ENCODE data around the gene HSPA12A. TPM values are rescaled to one million over a fixed set of nuclear protein-coding genes. Genes with fewer than 3 reads are reported as not detected.
"Not testable (repeated sequence)": the region's sequence is repeated elsewhere in the genome, so short reads cannot be mapped to it uniquely, and the experiment has no call there.

The HSPA12A gene
- polyA plus RNA-seq, 2 donors: 1.7 TPM

DNA sequence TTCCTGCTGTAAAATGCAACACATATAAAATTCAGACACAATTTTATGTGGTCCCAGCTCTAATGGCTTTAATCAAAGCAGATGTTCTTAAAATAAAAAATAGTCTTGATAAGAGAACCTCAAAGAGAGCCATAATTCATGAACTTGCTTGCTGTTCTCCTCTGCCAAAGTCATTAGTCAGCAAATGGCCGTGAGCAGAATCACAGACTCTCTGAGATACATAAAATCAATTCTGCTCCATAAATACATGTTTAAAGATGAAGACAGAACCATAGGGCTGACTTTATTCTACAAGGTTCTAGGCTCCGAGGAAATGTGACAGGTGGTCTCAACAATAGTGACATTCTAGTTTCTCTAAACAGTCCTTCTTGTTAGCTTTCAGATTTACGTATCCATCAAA is 29.8 kb downstream of the HSPA12A start:
- H3K27me3 ChIP-seq (ENCODE audit: control insufficient read depth in 1 of 2, insufficient read depth in 2 of 2, low read length in 2 of 2): no peaks in the 10 kb centered on the region
- H3K36me3 ChIP-seq (ENCODE audit: control insufficient read depth in 2 of 2, insufficient read depth in 2 of 2, low read length in 1 of 2): no peaks in the 10 kb centered on the region
- 57 to 60% methylated on average over 3 of the region's 3 CpGs for WGBS, 2 donors
- no peaks in the 10 kb centered on the region for H3K9me3 ChIP-seq (ENCODE audit: control insufficient read depth in 2 of 2, insufficient read depth in 1 of 2, low read depth in 1 of 2, low read length in 1 of 2)
- H3K4me3 ChIP-seq (ENCODE audit: low read depth in 1 of 2, low read length in 2 of 2): no peak overlapping the region
- no peak overlapping the region for H3K27ac ChIP-seq (ENCODE audit: low read depth in 2 of 2, low read length in 1 of 2)
- peaks cover 0 to 2% of the 10 kb centered on the region in 2 donors for H3K4me1 ChIP-seq (ENCODE audit: control insufficient read depth in 2 of 2, insufficient read depth in 2 of 2, low read length in 1 of 2)

DNA sequence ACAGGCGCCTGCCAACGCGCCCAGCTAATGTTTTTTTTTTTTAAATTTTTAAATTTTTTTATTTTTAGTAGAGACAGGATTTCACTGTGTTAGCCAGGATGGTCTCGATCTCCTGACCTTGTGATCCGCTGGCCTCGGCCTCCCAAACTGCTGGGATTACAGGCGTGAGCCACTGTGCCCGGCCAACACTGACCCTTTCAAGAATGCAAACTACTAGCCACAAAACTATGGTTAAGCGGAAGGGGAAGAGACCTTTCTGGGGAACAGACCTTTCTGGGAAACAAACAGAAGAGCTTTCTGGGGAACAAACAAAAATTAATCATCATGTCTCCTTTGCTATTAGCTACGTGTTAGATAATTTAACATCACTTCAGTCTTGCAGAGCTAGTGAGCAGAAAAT is 30.6 kb downstream of the HSPA12A start:
- WGBS, 2 donors: 89 to 92% methylated on average over 10 of the region's 10 CpGs
- H3K9me3 ChIP-seq (ENCODE audit: control insufficient read depth in 2 of 2, insufficient read depth in 1 of 2, low read depth in 1 of 2, low read length in 1 of 2); H3K4me1 ChIP-seq (ENCODE audit: control insufficient read depth in 2 of 2, insufficient read depth in 2 of 2, low read length in 1 of 2); H3K27ac ChIP-seq (ENCODE audit: low read depth in 2 of 2, low read length in 1 of 2); H3K27me3 ChIP-seq (ENCODE audit: control insufficient read depth in 1 of 2, insufficient read depth in 2 of 2, low read length in 2 of 2); H3K4me3 ChIP-seq (ENCODE audit: low read depth in 1 of 2, low read length in 2 of 2); H3K36me3 ChIP-seq (ENCODE audit: control insufficient read depth in 2 of 2, insufficient read depth in 2 of 2, low read length in 1 of 2): not testable (repeated sequence)

DNA sequence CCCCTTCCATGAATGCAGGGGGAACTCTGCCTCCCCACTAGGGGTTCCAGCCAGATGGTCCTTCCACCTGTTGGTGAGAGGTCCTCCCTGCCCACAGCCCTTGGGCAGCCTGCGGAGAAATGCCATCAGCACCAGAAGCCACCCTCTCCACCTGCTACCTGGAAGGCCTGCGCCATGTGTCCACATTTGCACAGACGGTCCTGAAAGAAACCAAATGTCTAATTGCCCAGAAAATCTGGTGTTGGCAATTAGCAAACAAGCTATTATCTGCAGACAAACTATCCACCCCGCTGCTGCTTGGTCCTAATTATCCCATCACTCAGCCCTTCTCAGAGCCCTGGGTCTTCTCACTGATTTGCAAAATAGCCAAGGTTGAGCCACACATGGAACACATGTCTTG is 32.3 kb downstream of the HSPA12A start:
- H3K27me3 ChIP-seq (ENCODE audit: control insufficient read depth in 1 of 2, insufficient read depth in 2 of 2, low read length in 2 of 2): no peaks in the 10 kb centered on the region
- no peaks in the 10 kb centered on the region for H3K9me3 ChIP-seq (ENCODE audit: control insufficient read depth in 2 of 2, insufficient read depth in 1 of 2, low read depth in 1 of 2, low read length in 1 of 2)
- H3K4me1 ChIP-seq (ENCODE audit: control insufficient read depth in 2 of 2, insufficient read depth in 2 of 2, low read length in 1 of 2): no peaks in the 10 kb centered on the region
- H3K27ac ChIP-seq (ENCODE audit: low read depth in 2 of 2, low read length in 1 of 2): no peak overlapping the region
- no peaks in the 10 kb centered on the region for H3K36me3 ChIP-seq (ENCODE audit: control insufficient read depth in 2 of 2, insufficient read depth in 2 of 2, low read length in 1 of 2)
- 89 to 93% methylated on average over 4 of the region's 4 CpGs for WGBS, 2 donors
- no peak overlapping the region for H3K4me3 ChIP-seq (ENCODE audit: low read depth in 1 of 2, low read length in 2 of 2)

DNA sequence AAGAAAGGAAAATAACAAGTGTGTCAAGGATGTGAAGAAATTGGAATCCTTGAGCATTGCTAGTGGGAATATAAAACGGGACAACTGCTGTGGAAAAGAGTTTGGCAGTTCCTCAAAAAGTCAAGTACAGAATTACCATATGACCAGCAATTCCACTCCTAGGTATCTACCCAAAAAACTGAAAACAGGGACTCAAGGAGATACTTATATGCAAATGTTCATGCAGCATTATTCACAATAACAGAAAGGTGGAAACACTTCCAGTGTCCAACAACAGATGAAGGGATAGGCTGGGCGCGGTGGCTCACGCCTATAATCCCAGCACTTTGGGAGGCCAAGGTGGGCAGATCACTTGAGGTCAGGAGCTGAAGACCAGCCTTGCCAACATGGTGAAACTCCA is 33.5 kb downstream of the HSPA12A start:
- Histone ChIP-seq H3K27me3 (ENCODE audit: control insufficient read depth in 1 of 2, insufficient read depth in 2 of 2, low read length in 2 of 2) (no peaks in the 10 kb centered on the region), H3K36me3 (ENCODE audit: control insufficient read depth in 2 of 2, insufficient read depth in 2 of 2, low read length in 1 of 2) (no peaks in the 10 kb centered on the region), H3K9me3 (ENCODE audit: control insufficient read depth in 2 of 2, insufficient read depth in 1 of 2, low read depth in 1 of 2, low read length in 1 of 2) (no peaks in the 10 kb centered on the region), H3K4me3 (ENCODE audit: low read depth in 1 of 2, low read length in 2 of 2) (no peak overlapping the region), H3K27ac (ENCODE audit: low read depth in 2 of 2, low read length in 1 of 2) (no peak overlapping the region), H3K4me1 (ENCODE audit: control insufficient read depth in 2 of 2, insufficient read depth in 2 of 2, low read length in 1 of 2) (no peaks in the 10 kb centered on the region)
- WGBS, 2 donors: 79 to 84% methylated on average over 4 of the region's 4 CpGs

DNA sequence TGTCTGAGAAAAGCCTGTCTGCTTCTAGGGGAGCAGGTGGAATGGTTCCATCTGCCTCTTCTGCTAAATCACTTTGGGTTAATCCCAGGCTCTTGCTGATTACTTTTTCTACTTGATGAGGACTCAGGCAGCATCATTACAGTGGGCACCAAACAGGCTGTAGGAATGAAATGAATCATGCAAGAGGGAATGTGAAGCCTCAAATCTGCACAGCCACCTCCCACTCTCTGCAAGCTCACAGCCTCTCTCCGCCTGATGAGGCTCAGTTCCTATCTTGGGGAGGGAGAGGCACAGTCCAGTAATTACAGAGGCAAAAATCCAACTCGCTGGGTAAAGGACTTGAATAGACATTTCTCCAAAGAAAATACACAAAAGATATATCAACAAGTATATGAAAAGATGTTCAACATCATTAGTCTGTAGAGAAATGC is 34.0 kb downstream of the HSPA12A start:
- Histone ChIP-seq H3K9me3 (ENCODE audit: control insufficient read depth in 2 of 2, insufficient read depth in 1 of 2, low read depth in 1 of 2, low read length in 1 of 2) (no peaks in the 10 kb centered on the region), H3K27me3 (ENCODE audit: control insufficient read depth in 1 of 2, insufficient read depth in 2 of 2, low read length in 2 of 2) (no peaks in the 10 kb centered on the region), H3K4me1 (ENCODE audit: control insufficient read depth in 2 of 2, insufficient read depth in 2 of 2, low read length in 1 of 2) (no peaks in the 10 kb centered on the region), H3K4me3 (ENCODE audit: low read depth in 1 of 2, low read length in 2 of 2) (no peak overlapping the region), H3K27ac (ENCODE audit: low read depth in 2 of 2, low read length in 1 of 2) (no peak overlapping the region), H3K36me3 (ENCODE audit: control insufficient read depth in 2 of 2, insufficient read depth in 2 of 2, low read length in 1 of 2) (no peaks in the 10 kb centered on the region)
- WGBS, 2 donors: 65 to 81% methylated on average over 2 of the region's 2 CpGs

DNA sequence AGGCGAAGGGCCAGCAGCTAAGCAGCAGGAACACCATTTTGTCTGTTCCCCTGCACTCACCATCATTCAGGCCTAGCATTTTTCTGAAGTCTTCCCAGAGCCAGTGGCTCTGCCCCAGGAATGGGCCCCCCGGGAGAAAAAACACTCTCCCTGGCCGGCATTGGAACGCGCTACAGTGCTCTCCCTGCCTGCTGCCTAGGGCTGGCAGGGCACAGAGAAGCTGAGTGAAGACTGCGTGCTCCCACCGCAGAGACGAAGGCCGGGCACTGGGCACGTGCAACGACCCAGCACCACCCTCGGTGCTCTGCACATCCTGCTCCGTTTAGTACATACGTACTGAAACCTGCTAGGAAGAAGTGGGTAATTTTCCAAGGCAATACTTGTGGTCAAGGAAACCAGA is 34.4 kb downstream of the HSPA12A start:
- no peak overlapping the region for H3K4me3 ChIP-seq (ENCODE audit: low read depth in 1 of 2, low read length in 2 of 2)
- H3K27ac ChIP-seq (ENCODE audit: low read depth in 2 of 2, low read length in 1 of 2): no peak overlapping the region
- WGBS, 2 donors: 74 to 75% methylated on average over 14 of the region's 14 CpGs
- H3K27me3 ChIP-seq (ENCODE audit: control insufficient read depth in 1 of 2, insufficient read depth in 2 of 2, low read length in 2 of 2): no peaks in the 10 kb centered on the region
- H3K9me3 ChIP-seq (ENCODE audit: control insufficient read depth in 2 of 2, insufficient read depth in 1 of 2, low read depth in 1 of 2, low read length in 1 of 2): no peaks in the 10 kb centered on the region
- no peaks in the 10 kb centered on the region for H3K36me3 ChIP-seq (ENCODE audit: control insufficient read depth in 2 of 2, insufficient read depth in 2 of 2, low read length in 1 of 2)
- H3K4me1 ChIP-seq (ENCODE audit: control insufficient read depth in 2 of 2, insufficient read depth in 2 of 2, low read length in 1 of 2): no peaks in the 10 kb centered on the region

DNA sequence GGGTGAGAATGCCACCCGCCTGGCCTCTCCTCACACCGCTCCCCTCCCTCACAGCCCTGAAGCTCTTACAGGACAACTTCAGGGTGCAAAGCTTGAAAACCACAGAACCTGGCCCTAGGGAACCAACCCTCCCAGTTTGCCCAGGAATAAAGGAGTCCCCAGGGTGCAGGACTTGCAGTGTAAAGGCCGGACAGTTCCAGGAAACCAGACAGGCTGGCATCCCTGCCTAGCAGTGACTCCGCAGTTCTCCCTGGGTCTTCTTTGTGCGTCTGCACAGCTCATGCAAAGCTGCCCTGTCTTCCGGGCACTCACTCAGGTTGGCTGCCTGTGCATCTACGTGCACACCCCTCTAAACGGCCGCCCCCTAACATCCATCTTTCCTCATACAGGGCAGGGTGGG is 36.1 kb downstream of the HSPA12A start:
- no peaks in the 10 kb centered on the region for H3K9me3 ChIP-seq (ENCODE audit: control insufficient read depth in 2 of 2, insufficient read depth in 1 of 2, low read depth in 1 of 2, low read length in 1 of 2)
- H3K27me3 ChIP-seq (ENCODE audit: control insufficient read depth in 1 of 2, insufficient read depth in 2 of 2, low read length in 2 of 2): no peaks in the 10 kb centered on the region
- no peaks in the 10 kb centered on the region for H3K36me3 ChIP-seq (ENCODE audit: control insufficient read depth in 2 of 2, insufficient read depth in 2 of 2, low read length in 1 of 2)
- no peak overlapping the region for H3K27ac ChIP-seq (ENCODE audit: low read depth in 2 of 2, low read length in 1 of 2)
- WGBS, 2 donors: 76 to 85% methylated on average over 9 of the region's 9 CpGs
- H3K4me3 ChIP-seq (ENCODE audit: low read depth in 1 of 2, low read length in 2 of 2): no peak overlapping the region
- no peaks in the 10 kb centered on the region for H3K4me1 ChIP-seq (ENCODE audit: control insufficient read depth in 2 of 2, insufficient read depth in 2 of 2, low read length in 1 of 2)

DNA sequence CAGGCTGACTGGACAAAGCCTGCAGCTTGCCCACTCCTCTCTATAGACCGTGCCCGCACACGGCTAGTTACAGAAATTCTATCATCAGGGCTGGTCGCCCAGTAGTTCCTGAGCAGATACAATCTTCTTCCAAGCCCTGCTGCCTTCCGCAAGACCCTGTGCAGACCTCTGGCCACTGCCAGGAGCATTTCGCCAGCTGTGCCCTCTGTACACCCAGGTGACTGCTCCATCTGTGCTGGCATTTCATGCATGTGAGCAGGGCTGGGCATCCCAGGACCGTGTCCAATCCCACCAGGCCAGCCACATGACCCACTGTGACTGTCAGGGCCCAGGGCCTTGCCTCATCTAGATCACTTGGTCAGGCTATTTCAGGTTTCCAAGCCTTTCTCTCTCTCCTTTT is 36.9 kb downstream of the HSPA12A start:
- WGBS, 2 donors: 89 to 94% methylated on average over 6 to 7 of the region's 7 CpGs
- Histone ChIP-seq H3K4me3 (ENCODE audit: low read depth in 1 of 2, low read length in 2 of 2) (no peak overlapping the region), H3K36me3 (ENCODE audit: control insufficient read depth in 2 of 2, insufficient read depth in 2 of 2, low read length in 1 of 2) (no peaks in the 10 kb centered on the region), H3K27me3 (ENCODE audit: control insufficient read depth in 1 of 2, insufficient read depth in 2 of 2, low read length in 2 of 2) (no peaks in the 10 kb centered on the region), H3K4me1 (ENCODE audit: control insufficient read depth in 2 of 2, insufficient read depth in 2 of 2, low read length in 1 of 2) (no peaks in the 10 kb centered on the region), H3K9me3 (ENCODE audit: control insufficient read depth in 2 of 2, insufficient read depth in 1 of 2, low read depth in 1 of 2, low read length in 1 of 2) (no peaks in the 10 kb centered on the region), H3K27ac (ENCODE audit: low read depth in 2 of 2, low read length in 1 of 2) (no peak overlapping the region)

DNA sequence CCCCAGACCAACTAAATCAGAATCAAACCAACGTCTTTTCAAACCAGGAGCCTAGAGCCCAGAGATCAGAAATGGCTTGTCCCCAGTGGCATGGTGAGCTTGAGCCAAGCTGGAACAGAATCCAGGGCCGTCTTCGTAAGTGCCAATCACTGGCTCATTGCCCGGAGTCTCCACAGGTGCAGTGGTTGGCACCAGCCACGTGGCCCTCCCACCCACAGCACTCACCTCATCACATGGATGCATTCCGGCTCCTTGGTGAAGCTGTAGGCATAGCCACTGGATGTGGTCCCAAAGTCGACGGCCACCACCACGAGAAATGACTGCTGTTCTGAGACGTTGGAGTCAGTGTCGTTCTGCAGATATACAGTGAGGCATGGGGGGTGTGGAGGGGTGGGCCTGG is 37.4 kb downstream of the HSPA12A start:
- no peaks in the 10 kb centered on the region for H3K36me3 ChIP-seq (ENCODE audit: control insufficient read depth in 2 of 2, insufficient read depth in 2 of 2, low read length in 1 of 2)
- no peaks in the 10 kb centered on the region for H3K27me3 ChIP-seq (ENCODE audit: control insufficient read depth in 1 of 2, insufficient read depth in 2 of 2, low read length in 2 of 2)
- H3K4me3 ChIP-seq (ENCODE audit: low read depth in 1 of 2, low read length in 2 of 2): no peak overlapping the region
- 72 to 74% methylated on average over 11 of the region's 11 CpGs for WGBS, 2 donors
- H3K9me3 ChIP-seq (ENCODE audit: control insufficient read depth in 2 of 2, insufficient read depth in 1 of 2, low read depth in 1 of 2, low read length in 1 of 2): no peaks in the 10 kb centered on the region
- H3K27ac ChIP-seq (ENCODE audit: low read depth in 2 of 2, low read length in 1 of 2): no peak overlapping the region
- no peaks in the 10 kb centered on the region for H3K4me1 ChIP-seq (ENCODE audit: control insufficient read depth in 2 of 2, insufficient read depth in 2 of 2, low read length in 1 of 2)

DNA sequence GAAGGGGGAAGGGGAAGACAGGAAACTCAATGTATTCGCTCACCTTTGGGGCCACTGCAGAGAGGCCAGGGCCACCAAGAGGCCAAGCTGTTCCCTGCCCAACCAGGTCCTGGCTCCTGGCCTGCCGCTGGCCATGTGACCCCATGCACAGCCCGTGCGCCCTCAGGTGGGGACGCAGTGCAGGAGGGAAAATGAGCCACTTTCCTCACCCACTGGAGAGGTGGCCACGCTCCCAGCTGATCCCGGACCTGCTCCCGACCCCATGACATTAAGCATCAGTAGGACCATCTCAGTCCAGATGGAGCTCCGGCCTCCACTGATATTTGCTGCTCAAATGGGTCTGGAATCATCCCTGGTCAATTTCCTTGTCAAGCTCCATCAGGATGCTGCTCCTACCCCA is 40.2 kb downstream of the HSPA12A start:
- WGBS, 2 donors: 85 to 90% methylated on average over 9 of the region's 9 CpGs
- Histone ChIP-seq H3K27me3 (ENCODE audit: control insufficient read depth in 1 of 2, insufficient read depth in 2 of 2, low read length in 2 of 2) (no peaks in the 10 kb centered on the region), H3K4me1 (ENCODE audit: control insufficient read depth in 2 of 2, insufficient read depth in 2 of 2, low read length in 1 of 2) (peaks cover 0 to 2% of the 10 kb centered on the region in 2 donors), H3K27ac (ENCODE audit: low read depth in 2 of 2, low read length in 1 of 2) (no peak overlapping the region), H3K36me3 (ENCODE audit: control insufficient read depth in 2 of 2, insufficient read depth in 2 of 2, low read length in 1 of 2) (no peaks in the 10 kb centered on the region), H3K4me3 (ENCODE audit: low read depth in 1 of 2, low read length in 2 of 2) (no peak overlapping the region), H3K9me3 (ENCODE audit: control insufficient read depth in 2 of 2, insufficient read depth in 1 of 2, low read depth in 1 of 2, low read length in 1 of 2) (no peaks in the 10 kb centered on the region)

Measured in esophagus (tissue), 2 donors.